GM12878 (cell line): ENCODE data around the gene CCDC15. TPM values are rescaled to one million over a fixed set of nuclear protein-coding genes. Genes with fewer than 3 reads are reported as not detected.

Source experiments
- ATAC-seq: fragments of 200-7000 bp; cut with Tn5 transposase; 3 replicates; pipeline ENCODE4 v1.9.1; 2020; ENCODE audit warnings: mild to moderate bottlenecking, moderate library complexity
- BruUV-seq: library from RNA; stranded (reverse); fragments of 400-500 nt; replicated peaks from 2 replicates; lab custom pipeline; 2021; lab: Mats Ljungman, UMichigan
- CTCF ChIA-PET: fragments of 300-600 bp; sonication (Branson Sonifier 250); formaldehyde crosslinking; extraction: SDS; loops from one replicate; lab custom pipeline; 2021; ENCODE audit warnings: inconsistent platforms; lab: Yijun Ruan, JAX
- POLR2A ChIA-PET: fragments of 350-600 bp; formaldehyde crosslinking; extraction: SDS; loops from one replicate; lab custom pipeline; 2021; ENCODE audit warnings: inconsistent platforms; lab: Charles Lee
- RAD21 ChIA-PET: fragments of 300-600 bp; sonication (Branson Sonifier 250); formaldehyde crosslinking; loops from one replicate; lab custom pipeline; 2023; ENCODE audit warnings: antibody characterized with exemption; ENCODE audit not compliant: unreplicated experiment; lab: Charles Lee
- SMC1A ChIA-PET: fragments of 300-600 bp; sonication (Branson Sonifier 250); formaldehyde crosslinking; loops from one replicate; lab custom pipeline; 2023; ENCODE audit not compliant: unreplicated experiment, uncharacterized antibody; lab: Charles Lee
- DNase-seq: peaks from one replicate; pipeline ENCODE4 v3.0.0-alpha.2; 2011; ENCODE audit warnings: low read depth, low spot score
- FAIRE-seq: peaks from 3 replicates; lab custom pipeline; 2011; peaks lifted over from hg19 to GRCh38; lab: Jason Lieb, UNC
- H2AFZ ChIP-seq: 2 replicates; pipeline ENCODE4 v1.6.0; 2011; ENCODE audit warnings: low read depth, low read length, control low read depth; ENCODE audit not compliant: control insufficient read depth
- H3K27ac ChIP-seq: 2 replicates; pipeline ENCODE4 v1.5.1; 2011; ENCODE audit warnings: control low read depth; ENCODE audit not compliant: control insufficient read depth, insufficient read depth
- H3K27me3 ChIP-seq, 2 experiments: replicated peaks in 1 of 2; 2 replicates each; pipeline versions ENCODE4 v1.6.0 to v1.6.1; 2011; ENCODE audit warnings: low read length in 1 of 2; ENCODE audit not compliant: control insufficient read depth in 2 of 2, insufficient read depth in 2 of 2
- H3K36me3 ChIP-seq, 2 experiments: 2 replicates each; pipeline ENCODE4 v1.5.1; 2011; ENCODE audit warnings: low read length in 1 of 2; ENCODE audit not compliant: control insufficient read depth in 2 of 2, insufficient read depth in 2 of 2
- H3K4me1 ChIP-seq: 2 replicates; pipeline ENCODE4 v1.6.1; 2011; ENCODE audit warnings: mild to moderate bottlenecking, low read length, moderate library complexity, mixed read lengths; ENCODE audit not compliant: control insufficient read depth, insufficient read depth
- H3K4me2 ChIP-seq: 2 replicates; pipeline ENCODE4 v1.6.0; 2011; ENCODE audit warnings: control low read depth; ENCODE audit not compliant: control insufficient read depth, insufficient read depth
- H3K4me3 ChIP-seq: fragments of 200-600 bp; sonication (generic); 2 replicates; pipeline ENCODE4 v1.5.1; 2016
- H3K79me2 ChIP-seq: 2 replicates; pipeline ENCODE4 v1.6.0; 2011; ENCODE audit warnings: low read length; ENCODE audit not compliant: control insufficient read depth, insufficient read depth
- H3K9ac ChIP-seq: 2 replicates; pipeline ENCODE4 v1.8.0; 2011; ENCODE audit warnings: low read length, control low read depth, mixed read lengths; ENCODE audit not compliant: control insufficient read depth, insufficient read depth
- H3K9me3 ChIP-seq: replicated peaks from 3 replicates; pipeline ENCODE4 v1.5.1; 2011; ENCODE audit warnings: mild to moderate bottlenecking, low read length; ENCODE audit not compliant: control insufficient read depth, insufficient read depth
- H4K20me1 ChIP-seq: 2 replicates; pipeline ENCODE4 v1.6.0; 2011; ENCODE audit not compliant: control insufficient read depth, insufficient read depth
- ASH2L ChIP-seq: fragments of 300-600, 200-600 bp; sonication (generic); IDR thresholded peaks from 2 replicates; pipeline ENCODE4 v1.6.1; 2017; ENCODE audit warnings: low read depth, mild to moderate bottlenecking, borderline replicate concordance
- CHD1 ChIP-seq: IDR thresholded peaks from 2 replicates; pipeline ENCODE4 v1.6.1; 2012; ENCODE audit warnings: low read depth, low read length, improper control_type of control experiment
- CREB1 ChIP-seq: IDR thresholded peaks from 2 replicates; pipeline ENCODE4 v1.6.1; 2012; ENCODE audit warnings: low read depth, mild to moderate bottlenecking, inconsistent platforms
- FOS ChIP-seq: IDR thresholded peaks from 3 replicates; pipeline ENCODE4 v1.6.1; 2011; ENCODE audit warnings: borderline replicate concordance; ENCODE audit not compliant: insufficient read length; ENCODE audit errors: extremely low read depth
- IKZF1 ChIP-seq: fragments of 450-650 bp; conservative IDR thresholded peaks from 2 replicates; pipeline ENCODE4 v1.6.1; 2017; ENCODE audit warnings: antibody characterized with exemption, mild to moderate bottlenecking
- IRF5 ChIP-seq: fragments of 450-650 bp; IDR thresholded peaks from 2 replicates; pipeline ENCODE4 v1.6.1; 2017; ENCODE audit warnings: borderline replicate concordance
- MAX ChIP-seq: IDR thresholded peaks from 2 replicates; pipeline ENCODE4 v1.6.1; 2012; ENCODE audit warnings: low read depth, low read length, improper control_type of control experiment
- MTA3 ChIP-seq: IDR thresholded peaks from 2 replicates; pipeline ENCODE4 v1.6.1; 2012; ENCODE audit warnings: low read length, inconsistent platforms, borderline replicate concordance
- NFIC ChIP-seq: IDR thresholded peaks from 2 replicates; pipeline ENCODE4 v1.6.1; 2012; ENCODE audit warnings: low read depth, mild to moderate bottlenecking, inconsistent platforms, low read length, moderate library complexity
- NR2C2 ChIP-seq: IDR thresholded peaks from 2 replicates; pipeline ENCODE4 v1.6.1; 2011; ENCODE audit warnings: borderline replicate concordance, low read depth; ENCODE audit not compliant: control insufficient read depth, insufficient read length
- NR2F1 ChIP-seq: fragments of 450-650 bp; conservative IDR thresholded peaks from 2 replicates; pipeline ENCODE4 v1.6.1; 2017; ENCODE audit warnings: mild to moderate bottlenecking
- NRF1 ChIP-seq: conservative IDR thresholded peaks from 2 replicates; pipeline ENCODE4 v1.6.1; 2011; ENCODE audit warnings: mild to moderate bottlenecking, low read depth, low read length, improper control_type of control experiment
- PBX3 ChIP-seq: IDR thresholded peaks from 2 replicates; pipeline ENCODE4 v1.6.1; 2011; ENCODE audit warnings: mild to moderate bottlenecking, low read depth, low read length, moderate library complexity; ENCODE audit not compliant: insufficient replicate concordance
- PKNOX1 ChIP-seq: fragments of 450-650 bp; IDR thresholded peaks from 2 replicates; pipeline ENCODE4 v1.6.1; 2016; ENCODE audit warnings: mild to moderate bottlenecking
- SMAD1 ChIP-seq: fragments of 450-650 bp; IDR thresholded peaks from 2 replicates; pipeline ENCODE4 v1.6.1; 2018; ENCODE audit warnings: mild to moderate bottlenecking, low read depth; ENCODE audit not compliant: partially characterized antibody
- SMARCA5 ChIP-seq: fragments of 450-650 bp; IDR thresholded peaks from 2 replicates; pipeline ENCODE4 v1.6.1; 2017; ENCODE audit warnings: mild to moderate bottlenecking
- ZNF274 ChIP-seq: IDR thresholded peaks from one replicate; pipeline ENCODE4 v1.8.0; 2011; ENCODE audit not compliant: insufficient read length, insufficient read depth
- ZNF622 ChIP-seq: fragments of 450-650 bp; IDR thresholded peaks from 2 replicates; pipeline ENCODE4 v1.6.1; 2017; ENCODE audit warnings: mild to moderate bottlenecking, inconsistent platforms
- ZSCAN29 ChIP-seq: fragments of 450-650 bp; IDR thresholded peaks from 2 replicates; pipeline ENCODE4 v1.6.1; 2017; ENCODE audit warnings: mild to moderate bottlenecking, moderate library complexity
- WGBS: methylation state at CpG from one replicate; pipeline ENCODE4 v1.1.6; 2016; ENCODE audit warnings: low lambda C conversion rate; ENCODE audit not compliant: insufficient replicate concordance, insufficient coverage; ENCODE audit errors: missing lambda C conversion rate; 5-methylcytosine and 5-hydroxymethylcytosine counted together
- in situ Hi-C: fragments of 300-500 bp; cut with MboI; formaldehyde crosslinking; loops from 9 replicates; pipeline ENCODE4 v1.14.3; 2018; ENCODE audit warnings: mixed read lengths
- intact Hi-C: fragments of 100-400 bp; cut with micrococcal nuclease; formaldehyde crosslinking; loops from one replicate; pipeline ENCODE4 v1.14.2; 2022; ENCODE audit not compliant: unreplicated experiment
- polyA plus RNA-seq, 11 experiments: library from polyadenylated mRNA; depleted of rRNA in 4 of 11; unstranded in 6 of 11; stranded (reverse) in 5 of 11; fragments of >200 nt; fragmentation: Nextera tagmentation in 4 of 11; fragmentation: Illumina TruSeq in 1 of 11; extraction: Ambion mirVana in 4 of 11; extraction: Trizol in 1 of 11; gene quantifications; 1 replicate in 1 of 11; 2 replicates in 10 of 11; pipeline versions ENCODE4 v1.2.1 to v1.2.3, GENCODE V29; 2011 to 2016; ENCODE audit warnings: inconsistent platforms in 2 of 11, missing spikeins in 2 of 11, low read depth in 1 of 11
- total RNA-seq, 4 experiments: library from RNA; depleted of rRNA in 3 of 4; stranded (reverse); fragments of >200 nt in 3 of 4; fragmentation: Illumina TruSeq in 1 of 4; extraction: Trizol in 1 of 4; gene quantifications; 2 replicates each; pipeline versions ENCODE4 v1.2.1 to v1.2.3, GENCODE V29; 2013 to 2021
- TF ChIP-seq, protein P1 (sequence below): IDR thresholded peaks from 2 replicates; pipeline ENCODE4 v1.6.1; 2011; ENCODE audit warnings: borderline replicate concordance, low read depth, mild to moderate bottlenecking, moderate library complexity, mixed read lengths, low read length; ENCODE audit not compliant: insufficient read depth; ENCODE audit errors: extremely low read length

Gene CCDC15
- total and polyA plus RNA-seq, 10 of the 15 experiments (the other 5 are each of a cell fraction or from before 2014, with no cell fraction given), result 2.0 to 5.3 (median 3.3) TPM

DNA sequence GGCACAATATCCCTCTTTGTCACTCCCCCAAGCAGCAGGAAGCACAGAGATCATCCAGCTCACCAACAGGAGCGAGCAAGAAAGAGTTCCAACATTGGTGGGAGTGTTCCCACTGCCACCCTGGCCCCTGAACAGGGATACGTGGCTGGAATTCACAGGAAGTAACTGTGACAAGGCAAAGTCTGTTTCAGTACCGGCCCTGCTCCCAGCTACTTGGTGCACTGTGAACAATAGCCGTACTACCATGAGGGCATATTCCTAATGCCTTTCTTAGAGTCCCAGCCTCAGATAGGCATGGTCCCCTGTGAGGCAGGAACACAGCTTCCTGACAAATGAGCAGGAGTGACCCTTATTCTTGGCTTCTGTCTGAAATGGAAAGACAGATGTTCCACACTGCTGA lies 107.3 kb downstream of the CCDC15 start:
- H2AFZ ChIP-seq, result no peak overlapping the region
- no peak overlapping the region for H3K4me3 ChIP-seq
- RAD21 ChIA-PET, result interaction anchor here (1.5 kb wide), 1 partner anchor 48 kb away, joined by 3 read pairs; no protein-coding TSS in a partner anchor
- CTCF ChIA-PET, result interaction anchor here (0.6 to 1.5 kb wide), 2 partner anchors 10 to 14 kb away, joined by 4 read pairs; no protein-coding TSS in a partner anchor
- no peaks in the 10 kb centered on the region for H4K20me1 ChIP-seq
- H3K4me1 ChIP-seq, result peaks cover 4% of the 10 kb centered on the region; the same call in 1 of the 2 replicates
- no peaks in the 10 kb centered on the region for H3K36me3 ChIP-seq
- BruUV-seq, result no TSS peak
- POLR2A ChIA-PET, result interaction anchor here (0.9 kb wide), 1 partner anchor 10 kb away, joined by 3 read pairs; no protein-coding TSS in a partner anchor
- no peak for FAIRE-seq
- H3K27ac ChIP-seq, result no peak overlapping the region
- WGBS, result 82% methylated on average over 4 of the region's 4 CpGs
- ATAC-seq, result no peak
- H3K9ac ChIP-seq, result no peak overlapping the region
- no peak for DNase-seq
- no peak for TF ChIP-seq PBX3
- no peak for TF ChIP-seq SMARCA5
- no peak for TF ChIP-seq ASH2L
- no peak for TF ChIP-seq PKNOX1
- TF ChIP-seq MTA3, result no peak
- TF ChIP-seq NR2F1, result no peak
- no peak for TF ChIP-seq CHD1
- TF ChIP-seq ZSCAN29, result no peak
- TF ChIP-seq FOS, result no peak
- no peak for TF ChIP-seq SMAD1
- TF ChIP-seq ZNF274, result no peak
- TF ChIP-seq IKZF1, result no peak
- no peak for TF ChIP-seq NFIC
- TF ChIP-seq NR2C2, result no peak
- TF ChIP-seq IRF5, result no peak
- TF ChIP-seq, protein P1, sequence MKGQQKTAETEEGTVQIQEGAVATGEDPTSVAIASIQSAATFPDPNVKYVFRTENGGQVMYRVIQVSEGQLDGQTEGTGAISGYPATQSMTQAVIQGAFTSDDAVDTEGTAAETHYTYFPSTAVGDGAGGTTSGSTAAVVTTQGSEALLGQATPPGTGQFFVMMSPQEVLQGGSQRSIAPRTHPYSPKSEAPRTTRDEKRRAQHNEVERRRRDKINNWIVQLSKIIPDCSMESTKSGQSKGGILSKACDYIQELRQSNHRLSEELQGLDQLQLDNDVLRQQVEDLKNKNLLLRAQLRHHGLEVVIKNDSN, result no peak
- TF ChIP-seq CREB1, result no peak
- TF ChIP-seq NRF1, result no peak
- no peak for TF ChIP-seq ZNF622
- TF ChIP-seq MAX, result no peak
- SMC1A ChIA-PET, result interaction anchor here (1.0 to 1.6 kb wide), 3 partner anchors 9 to 95 kb away, joined by 3 to 5 read pairs (median 3); no protein-coding TSS in a partner anchor
- no peak overlapping the region for H3K4me2 ChIP-seq
- H3K9me3 ChIP-seq, result no peaks in the 10 kb centered on the region
- no peaks in the 10 kb centered on the region; a peak in 1 of 4 replicates for H3K27me3 ChIP-seq
- intact Hi-C loops (loop anchor here (5.0 kb wide), 1 partner anchor 81 kb away; no protein-coding TSS in a partner anchor), in situ Hi-C loops (no loop called here)
- H3K79me2 ChIP-seq, result no peaks in the 10 kb centered on the region
